Right lobe of liver (tissue), 6 donors: ENCODE results near the gene MYO5C. TPM values are rescaled to one million over a fixed set of nuclear protein-coding genes. Genes with fewer than 3 reads are reported as not detected.

ENCODE experiments used
- ATAC-seq, 4 donors: fragments of 200-7000 bp; cut with Tn5 transposase; one replicate each; pipeline ENCODE4 v1.9.1; 2020; ENCODE audit warnings: mild to moderate bottlenecking in 4 of 4, moderate library complexity in 4 of 4
- DNase-seq, 3 donors: peaks; one replicate each; pipeline ENCODE4 v3.0.0-alpha.2; 2020
- H3K27ac ChIP-seq, 3 donors: fragments of 200-600 bp; one replicate each; pipeline ENCODE4 v1.8.0; 2022
- H3K27me3 ChIP-seq, 2 donors: fragments of 200-600 bp; one replicate each; pipeline ENCODE4 v1.8.0; 2022
- H3K36me3 ChIP-seq, 4 donors: fragments of 200-600 bp; sonication (generic) in 1 of 4; one replicate each; pipeline versions ENCODE4 v1.5.1 to v1.8.0; 2017 to 2022; ENCODE audit warnings: control low read depth in 1 of 4
- H3K4me1 ChIP-seq, 4 donors: fragments of 200-600 bp; sonication (generic) in 1 of 4; one replicate each; pipeline versions ENCODE4 v1.5.1 to v1.8.0; 2017 to 2022; ENCODE audit warnings: control low read depth in 1 of 4
- H3K4me3 ChIP-seq, 3 donors: fragments of 200-600 bp; one replicate each; pipeline ENCODE4 v1.8.0; 2022
- H3K9me3 ChIP-seq, 4 donors: fragments of 200-600 bp; sonication (generic) in 1 of 4; one replicate each; pipeline versions ENCODE4 v1.5.1 to v1.8.0; 2017 to 2022; ENCODE audit warnings: control low read depth in 1 of 4
- CTCF ChIP-seq, 4 donors: fragments of 200-600 bp in 3 of 4; fragments of 450-650 bp in 1 of 4; IDR thresholded peaks; one replicate each; pipeline versions ENCODE4 v1.5.1 to v1.8.0; 2016 to 2022; ENCODE audit warnings: antibody characterized with exemption in 4 of 4, mild to moderate bottlenecking in 2 of 4
- POLR2A ChIP-seq: fragments of 450-650 bp; IDR thresholded peaks from one replicate; pipeline ENCODE4 v1.6.1; 2017; ENCODE audit warnings: antibody characterized with exemption, mild to moderate bottlenecking
- whole genome bisulfite sequencing: methylation state at CpG from one replicate; pipeline ENCODE4 v1.1.6; 2018; ENCODE audit warnings: low coverage, low lambda C conversion rate; ENCODE audit not compliant: insufficient coverage; ENCODE audit errors: missing lambda C conversion rate; 5-methylcytosine and 5-hydroxymethylcytosine counted together
- intact Hi-C, 2 donors: fragments of 100-400 bp; cut with DNase I; formaldehyde crosslinking; loops; one replicate each; pipeline versions ENCODE4 v1.11.2 to v1.14.1; 2022
- total RNA-seq, 6 experiments: library from RNA; depleted of rRNA in 2 of 6; stranded (reverse); fragments of >200 nt in 2 of 6; fragmentation: NEBNext Ultra II Directional in 3 of 6; extraction: Animal tissue kit (Norgen Biotek cat#: 25700) in 3 of 6; gene quantifications; one replicate each; pipeline versions ENCODE4 v1.1.0 to v1.2.4, GENCODE V29; 2016 to 2023
- donor health status: DM: no; HTN: yes; CAD: no.
- donor health status: DM: no; HTN: no; CAD: no.
- donor health status: DM: no; HTN: no; CAD: no.
- donor health status: DM: no; HTN: yes; CAD: no.
- donor health status: DM: no; HTN: yes; CAD: no.

MYO5C gene
- total RNA-seq, 6 experiments from 2014 or later, result 5.8 to 10.2 (median 7.1) TPM

DNA sequence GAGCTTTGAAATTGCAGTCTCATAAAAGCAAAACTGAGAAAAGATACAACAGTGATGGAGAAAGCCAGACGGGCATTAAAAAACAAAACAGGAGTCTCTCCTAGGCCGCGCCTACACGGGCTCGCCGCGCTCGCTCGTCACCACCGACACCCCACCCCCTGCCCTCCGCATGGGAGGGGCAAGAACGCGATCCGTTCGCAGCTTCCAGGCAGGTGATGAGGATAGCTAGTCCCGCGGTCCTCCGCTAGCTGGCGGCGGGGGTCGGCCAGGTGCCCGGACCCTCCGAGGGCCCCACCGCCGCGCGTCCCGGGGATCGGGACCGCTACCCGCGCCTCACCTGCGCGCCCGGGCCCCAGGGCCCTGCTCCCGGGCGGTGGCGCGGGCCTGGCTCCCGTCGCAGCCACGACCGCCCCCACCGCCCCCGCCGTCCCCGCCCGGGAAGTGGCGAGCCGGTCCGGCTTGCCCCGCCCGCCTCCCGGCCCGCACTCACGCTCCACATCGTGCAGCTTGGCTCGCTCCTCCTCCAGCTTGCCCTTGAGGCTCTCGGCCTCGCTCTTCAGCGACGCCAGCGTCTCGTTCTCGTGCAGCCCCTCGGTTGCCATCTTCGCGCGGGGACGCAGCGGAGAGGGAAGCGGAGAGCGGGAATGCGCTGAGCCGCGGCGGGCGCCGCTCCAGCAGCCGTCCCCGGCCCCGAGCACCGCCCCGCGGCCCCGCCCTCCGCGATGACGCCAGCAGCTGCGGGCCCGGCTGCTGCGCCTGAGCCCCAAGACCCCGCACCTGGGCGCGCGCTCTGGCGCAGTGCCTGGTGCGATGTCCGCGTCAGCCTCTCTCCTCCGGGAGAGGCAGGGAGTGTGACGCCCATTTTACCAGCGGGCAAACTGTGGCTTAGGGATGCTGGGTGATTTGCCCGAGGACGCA, 116.1 kb downstream of the MYO5C start:
- Histone ChIP-seq H3K36me3 (no peaks in the 10 kb centered on the region), H3K27me3 (no peaks in the 10 kb centered on the region), H3K4me3 (peak overlapping the region; percentile 62 to 69 (median 67)), H3K9me3 (no peaks in the 10 kb centered on the region), H3K4me1 (peaks cover 0 to 7% (median 3%) of the 10 kb centered on the region in 4 donors), H3K27ac (peak overlapping the region; percentile 82 to 90 (median 87))
- intact Hi-C loops, result no loop called here
- 0% methylated on average over 11 of the region's 105 CpGs for WGBS
- peak; percentile 91 to 92 (median 91) for DNase-seq
- peak; percentile 86 to 92 (median 88) for ATAC-seq
- TF ChIP-seq CTCF (IDR thresholded peaks at IDR 0.05), result no peak
- TF ChIP-seq POLR2A, result peak; percentile 73

- peak overlapping the region; percentile 82 to 90 (median 87) for H3K27ac ChIP-seq
- no peaks in the 10 kb centered on the region for H3K36me3 ChIP-seq
- H3K9me3 ChIP-seq, result no peaks in the 10 kb centered on the region
- TF ChIP-seq POLR2A, result no peak
- no peak for TF ChIP-seq CTCF (IDR thresholded peaks at IDR 0.05)
- intact Hi-C loops, result no loop called here
- DNase-seq (no peak), ATAC-seq (no peak)
- peaks cover 0 to 4% (median 2%) of the 10 kb centered on the region in 4 donors for H3K4me1 ChIP-seq
- H3K27me3 ChIP-seq, result no peaks in the 10 kb centered on the region
- 0% methylated on average over 5 of the region's 10 CpGs for WGBS
- peak overlapping the region; percentile 62 to 69 (median 67) for H3K4me3 ChIP-seq
Observed at GRCh38 chr15:52178765-52179164, 116.8 kb downstream of the MYO5C start.

- H3K4me3 ChIP-seq, result no peak overlapping the region
- TF ChIP-seq CTCF (IDR thresholded peaks at IDR 0.05) (no peak), POLR2A (no peak)
- H3K4me1 ChIP-seq, result peaks cover 0 to under 1% (median 0%) of the 10 kb centered on the region in 4 donors
- DNase-seq (no peak), ATAC-seq (peak; percentile 63 to 76 (median 68))
- intact Hi-C loops, result no loop called here
- WGBS, result 47% methylated on average over 2 of the region's 2 CpGs
- no peaks in the 10 kb centered on the region for H3K27me3 ChIP-seq
- H3K9me3 ChIP-seq, result no peaks in the 10 kb centered on the region
- no peaks in the 10 kb centered on the region for H3K36me3 ChIP-seq
- no peak overlapping the region for H3K27ac ChIP-seq
Observed at GRCh38 chr15:52172869-52173268, 122.7 kb downstream of the MYO5C start.

GRCh38 chr15:52171807-52172206, 123.8 kb downstream of the MYO5C start:
- intact Hi-C loops, result no loop called here
- DNase-seq, result no peak

More at GRCh38 chr15:52171807-52172206, 123.8 kb downstream of the MYO5C start:
- Histone ChIP-seq H3K27me3 (no peaks in the 10 kb centered on the region), H3K27ac (no peak overlapping the region), H3K9me3 (no peaks in the 10 kb centered on the region), H3K36me3 (no peaks in the 10 kb centered on the region), H3K4me3 (no peak overlapping the region), H3K4me1 (peaks cover 0 to 6% (median 0%) of the 10 kb centered on the region in 4 donors)
- TF ChIP-seq CTCF (IDR thresholded peaks at IDR 0.05) (no peak), POLR2A (no peak)
- ATAC-seq, result no peak
- WGBS, result 42% methylated on average over 1 of the region's 1 CpG
